Neural cell (in vitro differentiated cells): ENCODE data around the gene METTL9. TPM values are rescaled to one million over a fixed set of nuclear protein-coding genes. Genes with fewer than 3 reads are reported as not detected.
"Not testable (repeated sequence)": the region's sequence is repeated elsewhere in the genome, so short reads cannot be mapped to it uniquely, and the experiment has no call there.

Experiments used
- H2AFZ ChIP-seq: fragments of 200-600, 300-800 bp; sonication (generic), shearing (Covaris generic); 2 replicates; pipeline ENCODE4 v1.6.0; 2014; ENCODE audit warnings: low read depth, mild to moderate bottlenecking, antibody characterized with exemption, low read length, moderate library complexity
- H3F3A ChIP-seq: fragments of 200-600 bp; shearing (Covaris generic); 2 replicates; pipeline ENCODE4 v1.6.1; 2016; ENCODE audit warnings: mild to moderate bottlenecking, moderate library complexity, mixed read lengths, antibody characterized with exemption, low read length; ENCODE audit not compliant: insufficient read depth, poor library complexity, severe bottlenecking
- H3K27ac ChIP-seq: fragments of 200-600, 300-800 bp; sonication (generic), shearing (Covaris generic); 2 replicates; pipeline ENCODE4 v1.5.1; 2014; ENCODE audit warnings: mild to moderate bottlenecking, low read length, moderate library complexity
- H3K27me3 ChIP-seq: fragments of 300-800, 200-600 bp; sonication (generic), shearing (Covaris generic); 2 replicates; pipeline ENCODE4 v1.6.0; 2014; ENCODE audit warnings: mild to moderate bottlenecking, low read depth, low read length, moderate library complexity; ENCODE audit not compliant: insufficient read depth
- H3K36me3 ChIP-seq: fragments of 300-800, 200-600 bp; sonication (generic), shearing (Covaris generic); 2 replicates; pipeline ENCODE4 v1.5.1; 2014; ENCODE audit warnings: mild to moderate bottlenecking, antibody characterized with exemption, low read length, moderate library complexity; ENCODE audit not compliant: insufficient read depth
- H3K4me2 ChIP-seq: fragments of 300-800, 200-600 bp; sonication (generic), shearing (Covaris generic); 2 replicates; pipeline ENCODE4 v1.6.0; 2014; ENCODE audit warnings: mild to moderate bottlenecking, low read length
- H3K4me3 ChIP-seq: fragments of 300-800, 200-600 bp; sonication (generic), shearing (Covaris generic); 2 replicates; pipeline ENCODE4 v1.5.1; 2014; ENCODE audit warnings: mild to moderate bottlenecking, low read length, moderate library complexity
- H3K79me2 ChIP-seq: fragments of 200-600 bp; shearing (Covaris generic); replicated peaks from 2 replicates; pipeline ENCODE4 v1.6.0; 2014; ENCODE audit warnings: mild to moderate bottlenecking, low read length, moderate library complexity; ENCODE audit not compliant: insufficient read depth
- H3K9ac ChIP-seq: fragments of 300-800, 200-600 bp; sonication (generic), shearing (Covaris generic); 2 replicates; pipeline ENCODE4 v1.6.1; 2016; ENCODE audit warnings: mild to moderate bottlenecking, low read length, mixed read lengths
- H3K9me2 ChIP-seq: fragments of 200-600 bp; shearing (Covaris generic); 2 replicates; pipeline ENCODE4 v1.6.1; 2016; ENCODE audit warnings: mild to moderate bottlenecking, low read length, mixed read lengths; ENCODE audit not compliant: insufficient read depth
- H3K9me3 ChIP-seq: fragments of 200-600, 300-800 bp; sonication (generic), shearing (Covaris generic); 2 replicates; pipeline ENCODE4 v1.6.1; 2016; ENCODE audit warnings: mild to moderate bottlenecking, mixed run types, low read length, moderate library complexity, mixed read lengths
- H4K20me1 ChIP-seq: fragments of 200-600 bp; shearing (Covaris generic); 2 replicates; pipeline ENCODE4 v1.6.1; 2016; ENCODE audit warnings: mild to moderate bottlenecking, mixed run types; ENCODE audit not compliant: insufficient read depth
- CTCF ChIP-seq: fragments of 450-650 bp; IDR thresholded peaks from 2 replicates; pipeline ENCODE4 v1.5.1; 2014; ENCODE audit warnings: antibody characterized with exemption, mild to moderate bottlenecking, moderate library complexity; ENCODE audit not compliant: poor library complexity, severe bottlenecking
- EP300 ChIP-seq: fragments of 450-650 bp; conservative IDR thresholded peaks from 2 replicates; pipeline ENCODE4 v1.6.1; 2014; ENCODE audit warnings: antibody characterized with exemption, mild to moderate bottlenecking, moderate library complexity; ENCODE audit not compliant: poor library complexity, severe bottlenecking
- EZH2 ChIP-seq: fragments of 200-600, 300-800 bp; shearing (Covaris generic), sonication (generic); IDR thresholded peaks from 2 replicates; pipeline ENCODE4 v1.6.1; 2014; ENCODE audit warnings: antibody characterized with exemption, low read length, borderline replicate concordance, mild to moderate bottlenecking; ENCODE audit not compliant: insufficient read depth, poor library complexity, severe bottlenecking
- MXI1 ChIP-seq: fragments of 450-650 bp; conservative IDR thresholded peaks from 2 replicates; pipeline ENCODE4 v1.6.1; 2014; ENCODE audit warnings: antibody characterized with exemption, mild to moderate bottlenecking; ENCODE audit not compliant: poor library complexity, severe bottlenecking
- POLR2AphosphoS5 ChIP-seq: IDR thresholded peaks from 2 replicates; pipeline ENCODE4 v1.6.1; 2012
- RAD21 ChIP-seq: fragments of 450-650 bp; conservative IDR thresholded peaks from 2 replicates; pipeline ENCODE4 v1.6.1; 2014; ENCODE audit warnings: antibody characterized with exemption, mild to moderate bottlenecking, moderate library complexity
- SMC3 ChIP-seq: fragments of 450-650 bp; conservative IDR thresholded peaks from 2 replicates; pipeline ENCODE4 v1.6.1; 2014; ENCODE audit warnings: antibody characterized with exemption, mild to moderate bottlenecking, moderate library complexity; ENCODE audit not compliant: poor library complexity
- TAF1 ChIP-seq: IDR thresholded peaks from 2 replicates; pipeline ENCODE4 v1.6.1; 2012; ENCODE audit warnings: low read depth
- polyA plus RNA-seq: library from polyadenylated mRNA; depleted of rRNA; stranded (reverse); fragments of >200 nt; gene quantifications from 2 replicates; pipeline ENCODE4 v1.2.3, GENCODE V29; 2014
- TF ChIP-seq, protein P1 (sequence below): IDR thresholded peaks from 2 replicates; pipeline ENCODE4 v1.6.1; 2012; ENCODE audit warnings: borderline replicate concordance

METTL9 gene
- polyA plus RNA-seq, 1 donor from 2014 or later = 483 TPM

DNA sequence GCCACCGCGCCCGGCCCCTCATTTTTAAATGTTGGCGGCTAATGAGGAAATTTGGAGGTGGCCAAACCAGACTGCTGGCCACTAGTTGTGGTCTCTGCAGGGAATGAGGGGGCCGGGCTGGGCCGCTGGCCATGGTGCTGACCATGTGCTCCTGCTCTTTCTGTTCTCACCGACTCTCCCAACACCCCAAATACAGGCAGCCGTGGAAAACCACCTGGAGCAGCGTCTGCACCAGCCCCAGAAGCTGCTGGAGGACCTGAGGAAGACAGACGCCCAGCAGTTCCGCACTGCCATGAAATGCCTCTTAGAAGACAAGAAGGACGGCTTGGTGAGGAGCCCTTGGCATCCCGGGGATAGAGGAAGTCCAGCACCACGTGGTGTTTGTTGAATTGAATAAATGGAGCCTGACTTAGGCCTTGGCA is 85.7 kb downstream of the METTL9 start:
- Histone ChIP-seq H3K79me2 (no peaks in the 10 kb centered on the region), H4K20me1 (no peaks in the 10 kb centered on the region), H3K4me2 (no peak overlapping the region), H3F3A (no peaks in the 10 kb centered on the region), H3K9me3 (no peaks in the 10 kb centered on the region), H3K4me3 (no peak overlapping the region), H3K9ac (no peak overlapping the region), H3K36me3 (no peaks in the 10 kb centered on the region), H2AFZ (no peak overlapping the region), H3K27me3 (no peaks in the 10 kb centered on the region), H3K27ac (no peak overlapping the region), H3K9me2 (no peaks in the 10 kb centered on the region)
- TF ChIP-seq CTCF (no peak), MXI1 (no peak), POLR2AphosphoS5 (no peak), SMC3 (no peak), RAD21 (no peak), EP300 (no peak), EZH2 (no peak), TAF1 (no peak)
- TF ChIP-seq, protein P1, sequence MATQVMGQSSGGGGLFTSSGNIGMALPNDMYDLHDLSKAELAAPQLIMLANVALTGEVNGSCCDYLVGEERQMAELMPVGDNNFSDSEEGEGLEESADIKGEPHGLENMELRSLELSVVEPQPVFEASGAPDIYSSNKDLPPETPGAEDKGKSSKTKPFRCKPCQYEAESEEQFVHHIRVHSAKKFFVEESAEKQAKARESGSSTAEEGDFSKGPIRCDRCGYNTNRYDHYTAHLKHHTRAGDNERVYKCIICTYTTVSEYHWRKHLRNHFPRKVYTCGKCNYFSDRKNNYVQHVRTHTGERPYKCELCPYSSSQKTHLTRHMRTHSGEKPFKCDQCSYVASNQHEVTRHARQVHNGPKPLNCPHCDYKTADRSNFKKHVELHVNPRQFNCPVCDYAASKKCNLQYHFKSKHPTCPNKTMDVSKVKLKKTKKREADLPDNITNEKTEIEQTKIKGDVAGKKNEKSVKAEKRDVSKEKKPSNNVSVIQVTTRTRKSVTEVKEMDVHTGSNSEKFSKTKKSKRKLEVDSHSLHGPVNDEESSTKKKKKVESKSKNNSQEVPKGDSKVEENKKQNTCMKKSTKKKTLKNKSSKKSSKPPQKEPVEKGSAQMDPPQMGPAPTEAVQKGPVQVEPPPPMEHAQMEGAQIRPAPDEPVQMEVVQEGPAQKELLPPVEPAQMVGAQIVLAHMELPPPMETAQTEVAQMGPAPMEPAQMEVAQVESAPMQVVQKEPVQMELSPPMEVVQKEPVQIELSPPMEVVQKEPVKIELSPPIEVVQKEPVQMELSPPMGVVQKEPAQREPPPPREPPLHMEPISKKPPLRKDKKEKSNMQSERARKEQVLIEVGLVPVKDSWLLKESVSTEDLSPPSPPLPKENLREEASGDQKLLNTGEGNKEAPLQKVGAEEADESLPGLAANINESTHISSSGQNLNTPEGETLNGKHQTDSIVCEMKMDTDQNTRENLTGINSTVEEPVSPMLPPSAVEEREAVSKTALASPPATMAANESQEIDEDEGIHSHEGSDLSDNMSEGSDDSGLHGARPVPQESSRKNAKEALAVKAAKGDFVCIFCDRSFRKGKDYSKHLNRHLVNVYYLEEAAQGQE = no peak

- H3K27ac ChIP-seq = no peak overlapping the region
- H3F3A ChIP-seq = no peaks in the 10 kb centered on the region
- no peaks in the 10 kb centered on the region for H3K9me3 ChIP-seq
- H4K20me1 ChIP-seq = no peaks in the 10 kb centered on the region
- H3K4me2 ChIP-seq = no peak overlapping the region
- no peak for TF ChIP-seq EP300
- TF ChIP-seq CTCF = no peak
- TF ChIP-seq TAF1 = no peak
- no peak for TF ChIP-seq POLR2AphosphoS5
- no peak for TF ChIP-seq RAD21
- TF ChIP-seq EZH2 = no peak
- TF ChIP-seq MXI1 = no peak
- TF ChIP-seq, protein P1 = no peak
- no peak for TF ChIP-seq SMC3
- no peaks in the 10 kb centered on the region for H3K27me3 ChIP-seq
- H3K79me2 ChIP-seq = no peaks in the 10 kb centered on the region
- H3K4me3 ChIP-seq = no peak overlapping the region
- no peaks in the 10 kb centered on the region for H3K9me2 ChIP-seq
- H3K9ac ChIP-seq = no peak overlapping the region
- H3K36me3 ChIP-seq = no peaks in the 10 kb centered on the region
- H2AFZ ChIP-seq = no peak overlapping the region
These were observed 89.7 kb downstream of the METTL9 start for GRCh38 chr16:21689107-21689506.

DNA sequence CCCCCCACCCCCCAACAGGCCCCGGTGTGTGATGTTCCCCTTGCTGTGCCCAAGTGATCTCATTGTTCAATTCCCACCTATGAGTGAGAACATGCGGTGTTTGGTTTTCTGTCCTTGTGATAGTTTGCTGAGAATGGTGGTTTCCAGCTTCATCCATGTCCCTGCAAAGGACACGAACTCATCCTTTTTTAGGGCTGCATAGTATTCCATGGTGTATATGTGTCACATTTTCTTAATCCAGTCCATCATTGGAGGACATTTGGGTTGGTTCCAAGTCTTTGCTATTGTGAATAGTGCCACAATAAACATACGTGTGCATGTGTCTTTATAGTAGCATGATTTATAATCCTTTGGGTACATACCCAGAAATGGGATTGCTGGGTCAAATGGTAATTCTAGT is 91.6 kb downstream of the METTL9 start:
- not testable (repeated sequence) for H2AFZ ChIP-seq, H3K4me3 ChIP-seq, H3K9ac ChIP-seq, H3K27ac ChIP-seq, H3F3A ChIP-seq, H3K79me2 ChIP-seq, H4K20me1 ChIP-seq, H3K36me3 ChIP-seq, H3K9me3 ChIP-seq, H3K27me3 ChIP-seq, H3K9me2 ChIP-seq, H3K4me2 ChIP-seq
